Activated gamma-delta T cell treated with anti-CD3 and anti-CD28 coated beads, Interleukin-2, amount 50 U/mL, for 16 hours (primary cell): ENCODE measurements around the gene TNC.
"Not testable (repeated sequence)": the region's sequence is repeated elsewhere in the genome, so short reads cannot be mapped to it uniquely, and the experiment has no call there.

ENCODE experiments used
- DNase-seq: peaks from one replicate; pipeline ENCODE4 v3.0.0-alpha.2; 2020; ENCODE audit warnings: low read depth

Gene TNC

DNA sequence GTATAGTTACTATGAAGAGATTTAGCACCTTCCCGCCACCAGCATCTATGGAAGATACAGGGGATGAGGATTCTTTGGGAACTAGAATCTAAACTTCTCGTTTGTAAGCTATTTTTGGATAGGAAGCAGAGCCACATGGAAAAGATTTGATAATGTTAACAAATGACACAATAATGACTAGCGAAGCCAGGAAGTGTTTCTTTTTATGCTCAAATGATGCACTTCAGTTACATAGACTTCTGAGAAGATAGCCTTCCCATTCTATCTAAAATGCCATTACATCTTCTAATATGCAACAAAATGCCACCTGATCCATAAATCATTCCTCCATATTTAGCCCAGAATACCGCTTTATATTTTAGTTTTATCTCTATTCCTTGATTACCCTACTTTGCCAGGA is 17.0 kb upstream of the TNC start:
- DNase-seq, result no peak

DNA sequence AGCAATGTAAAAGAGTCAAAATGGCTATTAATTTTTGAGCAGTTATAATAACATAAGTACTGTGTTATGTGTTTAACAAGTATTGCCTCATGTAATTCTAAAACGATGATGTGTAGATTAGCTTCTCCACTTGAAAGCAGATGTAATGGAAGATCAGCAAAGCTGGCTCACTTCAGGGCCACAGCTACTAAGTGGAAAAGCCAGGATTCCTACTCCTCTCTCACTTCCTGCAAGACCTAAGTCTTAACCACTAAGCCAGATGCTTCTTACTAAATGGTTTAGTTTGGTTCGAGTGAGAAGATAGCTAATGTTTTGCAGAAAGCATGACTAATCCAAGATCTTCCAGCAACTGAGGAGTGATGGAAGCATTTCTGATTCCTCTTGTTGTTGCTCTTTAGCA is 15.7 kb upstream of the TNC start:
- DNase-seq, result no peak

DNA sequence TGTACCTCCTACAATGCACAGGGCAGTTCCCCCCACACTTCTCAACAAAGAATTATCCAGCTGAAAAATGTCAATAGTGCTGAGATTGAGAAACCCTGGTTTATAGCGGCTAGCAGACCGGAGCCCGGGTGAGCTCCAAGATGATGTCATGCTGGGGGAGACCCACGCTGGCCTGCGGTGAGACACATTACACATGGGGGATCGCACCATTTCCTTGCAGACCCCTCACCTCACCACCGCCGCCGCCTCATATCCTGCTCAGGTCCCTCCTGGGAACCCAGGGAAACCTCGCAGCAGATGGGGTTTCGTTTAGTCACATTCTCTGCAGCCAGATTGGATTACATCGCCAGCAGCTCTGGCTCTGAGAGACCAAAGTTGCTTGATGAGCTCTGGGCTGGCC is 14.7 kb upstream of the TNC start:
- no peak for DNase-seq

DNA sequence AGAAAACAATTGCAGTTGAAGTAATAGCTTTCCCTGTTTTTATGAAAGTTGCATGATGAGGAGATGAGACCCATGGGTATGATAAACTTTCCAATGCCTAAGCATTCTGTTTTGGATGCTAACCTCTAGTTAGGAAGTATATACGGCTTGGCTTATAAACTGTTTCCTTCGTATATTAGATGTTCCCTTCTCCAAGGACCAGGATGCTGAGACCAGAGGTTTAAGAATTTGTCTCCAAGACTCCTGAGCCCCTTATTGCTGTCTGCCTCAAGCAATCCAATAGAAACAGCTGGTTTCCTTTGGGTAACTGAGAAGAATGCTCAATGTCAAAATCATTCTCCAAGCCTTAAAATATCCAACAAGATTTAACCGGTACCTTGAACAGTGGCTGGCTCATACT is 12.2 kb upstream of the TNC start:
- DNase-seq, result no peak

DNA sequence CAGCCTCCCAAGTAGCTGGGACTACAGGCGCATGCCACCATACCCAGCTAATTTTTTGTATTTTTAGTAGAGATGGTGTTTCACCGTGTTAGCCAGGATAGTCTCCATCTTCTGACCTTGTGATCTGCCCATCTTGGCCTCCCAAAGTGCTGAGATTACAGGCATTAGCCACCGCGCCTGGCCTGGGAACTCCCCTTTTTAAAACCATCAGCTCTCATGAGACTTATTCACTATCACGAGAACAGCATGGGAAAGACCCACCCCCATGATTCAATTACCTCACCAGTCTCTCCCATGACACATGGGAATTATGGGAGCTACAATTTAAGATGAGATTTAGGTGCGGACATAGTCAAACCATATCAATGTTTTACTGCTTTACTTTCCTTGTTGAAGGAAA is 10.8 kb upstream of the TNC start:
- not testable (repeated sequence) for DNase-seq

DNA sequence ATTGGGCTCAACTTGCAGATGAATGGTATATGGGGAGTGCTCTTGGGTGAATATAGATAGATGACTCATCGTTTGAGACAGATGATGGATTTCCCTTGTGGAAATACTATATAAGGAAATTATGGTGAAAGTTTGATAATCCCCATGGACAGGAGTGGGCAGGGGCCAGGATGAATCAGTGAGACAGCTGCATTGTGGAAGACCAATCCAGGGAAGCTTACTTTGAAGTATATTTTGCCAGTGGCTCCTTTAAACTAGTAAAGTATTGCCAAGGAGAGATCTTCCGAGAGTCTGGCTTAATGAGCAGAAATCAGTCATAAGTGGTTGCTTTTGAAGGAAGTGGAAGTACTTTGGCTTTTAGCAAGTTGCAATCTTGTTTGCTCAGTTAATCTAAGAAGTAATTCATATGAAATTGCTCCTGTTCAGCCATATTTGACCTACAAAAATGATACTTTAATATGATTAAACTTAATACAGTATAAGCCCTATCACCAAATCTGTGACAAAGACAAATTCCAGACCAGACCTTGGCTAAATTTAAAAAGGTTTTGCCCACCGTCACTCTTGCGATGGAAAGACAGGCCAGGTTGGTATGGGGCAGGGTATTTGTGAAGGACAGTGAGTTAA is 9.3 kb upstream of the TNC start:
- no peak for DNase-seq

DNA sequence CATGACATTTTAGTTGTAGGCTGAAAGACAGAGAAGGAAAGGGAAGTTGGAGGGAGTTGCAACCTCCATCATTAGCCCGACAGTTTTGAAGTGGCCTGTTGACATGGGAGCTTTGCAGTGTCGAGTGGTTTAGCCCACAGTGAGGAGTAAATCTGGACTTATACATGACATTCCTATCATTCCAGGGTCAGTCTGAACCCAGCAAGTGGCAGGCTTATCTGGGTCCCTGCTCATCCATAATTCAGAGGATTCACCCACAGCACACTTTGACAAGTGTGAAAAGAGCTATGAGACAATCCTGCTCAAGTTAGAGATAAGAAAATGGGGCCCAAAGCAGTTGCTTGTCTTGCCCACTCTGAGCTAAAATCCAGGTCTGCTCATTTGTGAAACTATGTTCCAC is 8.4 kb upstream of the TNC start:
- DNase-seq, result no peak

DNA sequence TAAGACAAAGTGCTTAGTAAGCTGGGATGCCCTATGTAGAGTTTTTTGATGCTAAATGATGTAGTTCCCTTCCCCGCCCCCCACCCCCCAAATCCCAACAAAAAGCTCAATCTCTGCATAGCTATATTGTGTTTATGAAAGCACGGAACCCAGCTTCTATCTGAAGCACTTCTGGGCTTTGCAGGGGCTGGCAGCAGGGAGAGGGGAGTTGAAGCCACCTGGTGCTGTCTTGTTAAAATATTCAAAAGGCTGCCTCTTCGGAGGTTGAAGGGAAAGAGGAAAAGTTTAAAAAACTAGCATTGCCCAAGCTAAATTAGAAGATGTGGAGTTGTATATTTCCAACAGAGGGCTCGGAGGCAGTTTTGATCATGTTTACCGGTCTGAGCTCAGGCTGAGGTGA is 5.0 kb upstream of the TNC start:
- no peak for DNase-seq

DNA sequence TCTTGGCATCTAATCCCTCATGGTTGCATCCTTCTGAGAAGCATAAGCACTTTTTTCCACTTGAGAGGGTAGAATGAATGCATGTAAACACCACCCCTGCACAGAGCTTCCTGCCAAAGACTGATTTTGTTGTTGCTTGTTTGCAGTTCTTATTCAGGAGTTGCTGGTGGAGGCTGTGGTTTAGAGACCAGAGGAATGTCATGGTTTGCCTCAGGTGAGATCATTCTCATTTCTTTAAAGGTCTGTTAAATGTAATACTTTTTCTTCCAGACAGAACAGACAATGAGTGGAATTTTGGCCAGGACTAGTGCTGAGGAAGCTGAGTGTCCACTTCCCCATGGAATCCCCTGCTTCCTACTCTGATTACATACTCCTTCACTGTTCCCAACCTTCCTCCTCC is 3.2 kb upstream of the TNC start:
- DNase-seq, result no peak

DNA sequence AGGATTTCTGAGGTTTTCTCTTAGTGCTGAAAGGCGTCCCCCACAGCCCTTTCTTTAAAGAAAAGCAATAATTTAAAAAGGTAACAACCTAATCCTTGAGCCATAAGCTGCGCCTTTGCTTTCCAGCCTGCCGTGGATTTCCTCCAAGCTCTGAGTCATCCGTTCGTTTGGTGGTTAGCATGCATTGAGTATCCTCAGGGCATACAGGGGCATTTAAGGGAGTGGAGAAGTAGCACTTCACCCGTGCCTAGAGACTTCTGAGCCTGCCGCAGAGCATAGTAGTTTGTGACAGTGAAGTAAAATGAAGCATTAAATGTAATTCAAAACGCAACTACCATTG is 892 bp upstream of the TNC start:
- DNase-seq, result no peak

DNA sequence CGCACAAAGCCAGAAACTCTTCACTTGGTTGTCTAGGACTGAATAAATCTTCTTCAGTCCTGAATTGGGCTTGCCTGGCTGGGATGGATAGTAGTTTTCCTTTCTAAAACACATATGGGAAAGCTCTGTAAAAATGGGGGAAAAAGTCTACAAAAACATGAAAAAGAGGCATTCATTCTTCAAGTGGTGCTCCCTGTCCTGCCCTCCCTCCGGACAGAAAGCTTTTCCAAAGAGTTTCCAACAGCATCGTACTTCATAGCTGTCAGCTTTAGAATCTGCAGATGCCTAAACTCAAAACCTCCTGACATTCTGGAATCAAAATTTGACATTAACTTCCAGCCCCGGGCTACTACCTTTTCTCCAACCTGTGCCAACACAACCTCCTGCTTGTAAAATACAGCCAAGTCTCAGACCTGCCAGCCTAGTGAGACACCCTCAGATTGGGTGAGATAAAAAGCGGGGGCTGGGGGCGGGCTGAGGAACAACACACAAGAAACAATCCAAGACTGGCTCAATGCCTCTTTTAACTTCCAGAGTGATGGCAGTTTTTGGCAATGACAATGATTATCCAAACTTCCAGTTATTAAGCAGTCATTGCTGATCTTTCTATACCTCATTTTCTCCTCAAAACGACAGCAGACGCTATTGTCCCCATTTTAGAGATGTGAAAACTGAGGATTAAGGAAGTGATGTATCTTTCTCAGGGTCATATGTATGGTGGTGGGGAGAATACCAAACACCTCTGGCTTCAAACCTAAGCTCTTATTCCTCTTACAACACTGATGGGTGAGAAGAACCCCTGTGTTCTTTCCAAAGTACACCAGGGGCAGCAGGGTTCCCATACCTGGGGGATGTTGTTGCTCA is 1.3 kb downstream of the TNC start:
- no peak for DNase-seq

DNA sequence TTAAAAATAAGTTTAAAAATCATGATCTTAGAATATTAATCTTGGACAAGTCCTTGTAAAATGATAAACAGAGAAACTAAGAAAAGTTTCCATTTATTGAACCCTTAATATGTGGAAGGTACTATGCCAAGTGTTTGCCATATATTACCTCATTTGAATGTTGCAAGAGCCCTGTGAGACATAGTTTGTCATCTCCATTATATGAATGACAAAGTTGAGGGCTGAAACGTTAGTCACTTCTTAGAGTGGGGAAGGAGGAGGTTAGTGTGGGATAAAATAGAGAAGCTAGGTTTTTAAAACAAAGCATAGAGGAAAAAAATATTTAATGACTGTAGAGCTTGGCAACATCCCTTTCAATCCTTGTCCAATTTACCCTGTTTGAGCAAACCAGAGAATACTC is 2.0 kb downstream of the TNC start:
- no peak for DNase-seq

DNA sequence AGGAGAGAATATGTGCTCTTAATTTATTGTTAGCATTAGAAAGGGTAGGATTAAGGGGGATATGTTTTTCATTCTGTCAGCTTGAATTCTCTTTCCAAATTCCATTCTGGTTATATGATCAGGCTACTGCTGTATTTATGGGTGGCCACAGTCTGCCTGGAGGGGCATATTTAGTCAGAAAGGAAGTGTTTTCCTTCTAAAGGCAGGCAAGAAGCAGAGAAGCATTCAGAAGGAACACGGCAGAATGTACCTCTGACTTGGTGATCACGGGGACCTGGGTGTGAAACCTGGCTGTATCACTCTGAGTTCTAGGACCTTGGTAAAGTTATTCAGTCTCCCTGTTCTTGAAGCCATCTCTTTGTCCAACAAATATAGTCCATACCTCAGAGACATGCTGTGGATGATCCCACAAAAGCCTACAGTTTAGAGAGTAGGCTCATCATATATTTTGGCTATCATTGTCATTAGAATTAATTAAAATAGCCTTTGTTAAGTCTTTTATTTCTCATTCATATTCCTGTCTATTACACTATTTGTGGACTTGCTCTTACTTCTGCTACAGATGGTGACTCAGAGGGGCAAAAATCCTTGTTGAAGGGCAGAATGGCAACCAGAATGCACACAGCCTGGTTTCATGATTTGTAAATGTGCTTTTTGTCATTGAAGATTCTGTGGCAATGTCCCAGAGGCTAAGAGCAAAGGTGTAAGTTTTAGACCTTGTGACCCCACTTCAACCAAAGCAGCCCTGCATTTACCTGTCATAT is 2.7 kb downstream of the TNC start:
- no peak for DNase-seq

DNA sequence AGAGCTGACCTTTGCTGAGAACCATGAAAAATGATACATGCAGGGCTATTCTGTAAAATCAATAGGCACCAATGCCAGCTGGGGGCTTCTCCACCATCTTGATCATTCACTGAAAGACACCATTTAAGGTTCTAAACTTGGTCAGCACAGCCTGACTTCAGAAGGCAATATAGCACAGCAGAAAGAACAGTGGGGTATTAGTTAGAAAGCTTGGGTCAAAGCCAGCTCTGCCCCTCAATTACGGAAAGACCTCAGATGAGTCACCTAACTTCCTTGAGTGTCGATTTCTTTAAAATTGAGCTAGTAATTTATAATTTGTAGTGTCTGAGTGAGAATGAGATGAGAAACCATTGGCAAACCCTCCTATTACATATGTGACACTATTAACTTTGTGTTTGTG is 3.4 kb downstream of the TNC start:
- DNase-seq, result no peak

DNA sequence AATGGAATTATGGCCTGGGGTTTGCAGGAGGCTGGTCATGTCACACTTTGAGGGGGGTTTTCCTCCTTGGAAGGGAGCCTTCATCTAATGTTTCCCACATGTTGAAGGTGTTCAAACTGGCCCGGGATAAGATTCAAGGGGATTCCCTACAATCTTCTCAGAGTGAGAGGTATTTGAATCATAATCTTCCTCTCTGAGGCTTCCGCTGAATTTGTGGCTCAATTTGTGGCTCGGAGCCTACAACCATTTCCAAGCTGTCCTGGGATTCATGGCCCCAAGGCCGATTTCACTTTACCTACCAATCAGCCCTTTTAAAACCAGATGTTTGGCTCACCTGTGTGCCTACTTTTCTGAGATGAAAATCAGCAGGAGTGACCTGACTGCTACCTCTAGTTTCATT is 3.9 kb downstream of the TNC start:
- DNase-seq, result no peak

DNA sequence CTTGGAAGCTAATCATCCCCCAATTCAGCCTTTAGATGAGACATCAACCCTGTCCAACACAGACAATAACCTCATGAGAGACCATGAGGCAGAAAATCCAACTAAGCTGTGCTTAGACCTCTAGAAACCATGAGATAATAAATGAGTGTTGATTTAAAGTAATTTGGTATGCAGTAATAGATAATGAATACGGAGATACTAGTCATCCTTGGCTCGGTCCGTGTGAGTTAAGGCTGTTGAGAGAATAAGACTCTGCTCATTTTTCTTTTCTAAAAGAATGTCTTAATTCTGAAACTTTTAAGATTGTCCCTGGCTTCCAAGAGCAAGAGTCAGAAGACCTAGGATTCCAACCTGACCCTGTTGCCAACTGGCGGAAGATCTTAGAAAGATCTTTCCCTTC is 6.1 kb downstream of the TNC start:
- no peak for DNase-seq

DNA sequence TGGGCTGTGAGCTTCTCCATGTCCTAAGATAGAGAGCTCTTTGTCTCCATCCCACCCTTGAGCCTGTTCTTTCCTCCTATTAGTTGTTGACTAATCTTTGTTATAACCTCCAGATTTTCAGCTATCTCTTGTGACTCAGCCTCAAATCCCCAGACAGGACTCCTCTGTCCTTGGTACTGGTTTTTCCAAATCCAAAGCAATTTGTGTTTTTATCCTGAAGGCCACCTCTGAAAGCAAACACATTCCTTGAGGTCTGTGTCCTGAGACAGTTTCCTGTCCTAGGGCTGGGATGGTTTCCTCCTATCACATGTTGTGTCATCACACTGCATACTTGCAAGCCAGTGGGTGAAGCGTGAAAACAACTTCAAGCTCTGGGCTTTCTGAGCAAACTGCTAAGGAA is 8.5 kb downstream of the TNC start:
- no peak for DNase-seq

DNA sequence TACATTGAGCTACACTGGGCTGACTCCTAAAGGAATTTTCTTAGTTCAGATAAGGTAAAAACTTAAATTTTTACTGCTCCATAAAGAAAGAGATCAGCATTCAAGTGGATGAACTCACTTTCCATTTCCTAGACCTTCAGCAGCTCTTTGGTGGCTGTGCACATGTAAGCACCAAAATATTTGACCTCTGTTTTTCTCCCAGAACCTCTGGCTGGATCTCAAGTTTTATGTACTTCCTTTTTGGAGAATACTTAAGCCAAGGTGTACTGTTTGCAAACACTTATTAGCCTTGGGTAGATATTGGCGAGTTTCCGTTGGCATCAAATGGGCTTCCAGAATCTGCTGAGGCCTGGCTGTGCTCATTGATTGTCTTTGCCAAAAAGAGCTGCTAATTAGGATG is 10.3 kb downstream of the TNC start:
- no peak for DNase-seq

DNA sequence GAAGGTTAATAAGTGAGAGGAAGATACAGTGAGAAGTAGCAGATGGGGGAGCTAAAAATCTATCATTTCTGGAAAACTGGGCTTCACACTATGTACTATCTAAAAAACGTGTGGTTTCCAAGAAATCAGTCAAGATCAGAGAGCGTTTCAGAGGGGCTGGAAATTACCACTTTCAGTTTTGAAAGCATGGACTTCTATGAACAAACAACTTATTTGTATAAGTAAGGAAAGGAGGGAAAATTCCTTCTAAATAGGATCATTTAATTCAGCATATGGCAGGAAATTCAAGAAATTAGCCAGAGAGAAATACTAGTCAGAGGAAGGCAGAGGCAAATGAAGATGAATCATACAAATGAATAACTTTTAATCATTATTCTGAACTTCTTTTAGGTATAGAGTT is 11.3 kb downstream of the TNC start:
- DNase-seq, result no peak

DNA sequence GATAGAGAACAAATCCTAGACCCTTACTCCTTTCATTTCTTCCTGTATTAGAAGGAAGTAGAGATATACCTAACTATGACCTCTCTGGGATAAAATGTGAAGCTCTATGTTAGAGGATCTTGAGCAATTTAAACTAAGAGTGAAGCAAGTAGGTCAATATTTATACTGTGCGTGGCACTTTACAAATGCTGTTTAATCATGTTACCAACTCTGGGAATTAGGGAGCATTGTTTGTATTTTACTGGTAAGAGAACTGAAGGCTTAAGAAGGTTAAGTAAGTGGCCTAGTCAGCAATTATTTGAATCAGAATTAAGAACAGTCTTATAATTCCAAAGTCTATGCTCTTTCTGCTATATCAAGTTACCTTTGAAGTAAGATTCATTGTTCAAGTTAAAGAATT is 12.0 kb downstream of the TNC start:
- DNase-seq, result no peak

DNA sequence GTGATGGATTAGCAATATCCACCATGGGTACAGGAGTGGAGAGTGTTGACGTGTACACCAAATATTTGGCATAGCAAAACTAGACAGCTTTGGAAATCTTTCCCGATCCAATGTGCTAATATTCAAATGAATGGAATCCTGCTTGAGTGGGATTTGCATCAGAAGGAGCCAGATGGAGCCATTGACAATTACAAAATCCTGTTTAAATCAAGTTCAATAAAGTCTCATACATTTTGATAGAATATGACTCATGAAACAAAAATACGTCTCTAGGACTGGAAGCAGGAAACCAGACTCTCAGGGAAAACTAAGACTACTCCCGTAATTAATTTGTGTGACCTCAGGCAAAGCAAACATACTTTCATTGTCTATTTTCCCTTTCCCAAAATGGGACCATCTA is 13.0 kb downstream of the TNC start:
- no peak for DNase-seq

DNA sequence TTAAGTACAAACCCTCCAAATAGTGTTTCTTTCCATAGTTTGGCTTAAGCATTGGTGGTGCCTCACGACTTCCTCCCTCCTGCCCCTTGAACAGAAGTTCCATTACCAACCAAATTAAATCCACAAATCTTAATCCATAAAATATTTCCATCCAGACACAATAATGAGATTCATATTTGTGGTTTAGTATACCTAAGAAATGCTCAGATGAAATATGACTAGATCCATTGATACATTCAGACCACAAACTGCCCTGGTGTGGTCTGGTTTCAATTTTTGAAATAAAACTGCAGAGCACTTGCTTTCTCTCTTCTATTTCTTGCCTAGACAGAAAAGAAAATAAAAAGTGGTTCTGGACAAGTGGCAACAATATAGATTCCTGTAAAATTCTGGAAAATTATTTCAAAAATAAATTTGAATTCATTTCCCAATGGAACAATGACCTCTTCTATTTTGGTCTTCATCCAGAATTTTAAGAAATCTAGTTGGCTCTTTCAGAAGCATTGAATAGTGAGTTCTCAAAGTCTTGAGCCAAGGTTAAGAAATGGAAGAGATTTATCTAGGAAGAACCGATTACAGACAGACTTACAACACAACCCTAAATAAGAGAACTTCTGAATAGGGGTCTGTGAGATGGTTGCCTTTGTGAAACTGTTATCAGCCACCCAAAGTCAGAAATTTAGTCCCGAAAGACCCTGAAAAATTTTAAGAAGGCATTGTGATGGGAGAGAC is 14.0 kb downstream of the TNC start:
- no peak for DNase-seq

DNA sequence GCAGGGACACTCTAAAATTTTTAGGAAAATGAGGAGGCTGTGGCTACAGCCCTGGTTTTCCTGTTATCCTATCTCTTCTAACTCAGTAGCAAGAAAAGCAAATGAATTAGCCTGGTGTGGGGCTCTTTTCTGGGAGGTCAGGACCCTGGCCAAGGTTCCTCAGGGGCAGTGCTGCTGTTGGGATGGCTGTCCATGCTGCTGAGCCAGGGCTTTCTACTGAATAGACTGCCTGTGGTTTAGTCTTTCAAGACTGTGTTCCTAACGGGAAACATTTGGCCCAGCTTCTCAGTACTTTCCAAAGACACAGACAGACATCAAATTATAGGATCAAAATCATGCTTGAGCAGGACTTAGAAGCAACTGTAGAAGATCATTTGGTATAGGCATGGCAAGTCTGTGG is 18.1 kb downstream of the TNC start:
- DNase-seq, result no peak
